A673 (cell line): Measurements from ENCODE around the gene CACNA2D4. TPM values are rescaled to one million over a fixed set of nuclear protein-coding genes. Genes with fewer than 3 reads are reported as not detected.

Source experiments
- BruUV-seq: library from RNA; stranded (reverse); fragments of 400-500 nt; replicated peaks from 2 replicates; lab custom pipeline; 2021; lab: Mats Ljungman, UMichigan
- CTCF ChIA-PET: fragments of 300-600 bp; sonication (Branson Sonifier 250); formaldehyde crosslinking; loops from one replicate; lab custom pipeline; 2022; ENCODE audit warnings: antibody characterized with exemption; lab: Charles Lee
- POLR2A ChIA-PET: fragments of 300-600 bp; sonication (Branson Sonifier 250); formaldehyde crosslinking; loops from one replicate; lab custom pipeline; 2022; ENCODE audit warnings: antibody characterized with exemption; ENCODE audit not compliant: low non-redundant PET; lab: Charles Lee
- DNase-seq: peaks from one replicate; pipeline ENCODE4 v3.0.0-alpha.2; 2015; ENCODE audit warnings: low spot score
- H3K27ac ChIP-seq: fragments of 200-600 bp; sonication (generic); 2 replicates; pipeline ENCODE4 v1.5.1; 2016; ENCODE audit warnings: mixed run types, low read depth, mild to moderate bottlenecking, mixed read lengths, antibody characterized with exemption, low read length; ENCODE audit not compliant: poor library complexity, severe bottlenecking
- H3K27me3 ChIP-seq: fragments of 200-600 bp; sonication (generic); replicated peaks from 2 replicates; pipeline ENCODE4 v1.6.1; 2017; ENCODE audit warnings: mixed run types, low read depth, mild to moderate bottlenecking, mixed read lengths, antibody characterized with exemption, low read length; ENCODE audit not compliant: insufficient read depth, poor library complexity
- H3K36me3 ChIP-seq: fragments of 200-600 bp; sonication (generic); 2 replicates; pipeline ENCODE4 v1.6.1; 2016; ENCODE audit warnings: mixed run types, mild to moderate bottlenecking, mixed read lengths, antibody characterized with exemption, low read length; ENCODE audit not compliant: insufficient read depth, poor library complexity, severe bottlenecking
- H3K4me1 ChIP-seq: fragments of 200-600 bp; sonication (generic); 2 replicates; pipeline ENCODE4 v1.6.1; 2017; ENCODE audit warnings: mixed run types, mild to moderate bottlenecking, mixed read lengths, antibody characterized with exemption, low read length; ENCODE audit not compliant: insufficient read depth, poor library complexity, severe bottlenecking
- H3K4me3 ChIP-seq: fragments of 200-600 bp; sonication (generic); 2 replicates; pipeline ENCODE4 v1.5.1; 2016; ENCODE audit warnings: low read depth, mixed run types, mild to moderate bottlenecking, mixed read lengths, low read length; ENCODE audit not compliant: poor library complexity, severe bottlenecking
- H3K9me3 ChIP-seq: fragments of 200-600 bp; sonication (generic); 2 replicates; pipeline ENCODE4 v1.6.1; 2016; ENCODE audit warnings: mixed run types, low read depth, mild to moderate bottlenecking, mixed read lengths, antibody characterized with exemption, low read length; ENCODE audit not compliant: poor library complexity, severe bottlenecking
- EZH2 ChIP-seq: fragments of 200-600 bp; sonication (generic); IDR thresholded peaks from 2 replicates; pipeline ENCODE4 v1.6.1; 2017; ENCODE audit warnings: borderline replicate concordance, low read depth, mild to moderate bottlenecking, mixed read lengths, antibody characterized with exemption, low read length; ENCODE audit not compliant: poor library complexity, severe bottlenecking
- intact Hi-C: fragments of 100-400 bp; cut with micrococcal nuclease; formaldehyde crosslinking; loops from one replicate; pipeline ENCODE4 v1.10.0; 2022; ENCODE audit not compliant: unreplicated experiment
- total RNA-seq: library from RNA; stranded (reverse); gene quantifications from 2 replicates; pipeline ENCODE4 v1.2.3, GENCODE V29; 2021
- TF ChIP-seq, protein P1 (sequence below): fragments of 300-800, 200-600 bp; sonication (generic); conservative IDR thresholded peaks from 2 replicates; pipeline ENCODE4 v1.5.1; 2017; ENCODE audit warnings: low read depth, mild to moderate bottlenecking, antibody characterized with exemption, low read length, moderate library complexity, mixed read lengths

CACNA2D4 gene
- total RNA-seq, 1 experiment from 2014 or later: 0.41 TPM

DNA sequence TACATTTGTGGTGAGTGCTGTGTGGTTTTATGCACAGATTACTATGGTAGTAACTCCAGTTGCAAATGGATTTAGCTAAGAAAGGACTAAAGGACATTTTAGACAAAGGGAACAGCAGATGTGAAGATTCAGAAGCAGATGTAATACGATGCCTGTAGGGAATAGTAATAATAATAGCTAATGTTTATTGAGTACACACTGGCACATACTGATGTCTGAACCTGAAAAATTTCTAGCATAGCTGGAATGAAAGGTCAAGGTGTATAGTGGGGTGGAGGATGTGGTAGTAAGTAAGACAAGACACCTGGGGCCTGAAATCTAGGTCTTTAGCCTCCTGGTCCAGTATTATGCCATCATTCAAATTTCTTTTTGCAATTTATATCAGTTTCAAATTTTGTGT, 152.3 kb downstream of the CACNA2D4 start:
- H3K27ac ChIP-seq: no peak overlapping the region
- H3K9me3 ChIP-seq: no peaks in the 10 kb centered on the region
- no peak overlapping the region for H3K4me3 ChIP-seq
- intact Hi-C loops: no loop called here
- TF ChIP-seq, protein P1, sequence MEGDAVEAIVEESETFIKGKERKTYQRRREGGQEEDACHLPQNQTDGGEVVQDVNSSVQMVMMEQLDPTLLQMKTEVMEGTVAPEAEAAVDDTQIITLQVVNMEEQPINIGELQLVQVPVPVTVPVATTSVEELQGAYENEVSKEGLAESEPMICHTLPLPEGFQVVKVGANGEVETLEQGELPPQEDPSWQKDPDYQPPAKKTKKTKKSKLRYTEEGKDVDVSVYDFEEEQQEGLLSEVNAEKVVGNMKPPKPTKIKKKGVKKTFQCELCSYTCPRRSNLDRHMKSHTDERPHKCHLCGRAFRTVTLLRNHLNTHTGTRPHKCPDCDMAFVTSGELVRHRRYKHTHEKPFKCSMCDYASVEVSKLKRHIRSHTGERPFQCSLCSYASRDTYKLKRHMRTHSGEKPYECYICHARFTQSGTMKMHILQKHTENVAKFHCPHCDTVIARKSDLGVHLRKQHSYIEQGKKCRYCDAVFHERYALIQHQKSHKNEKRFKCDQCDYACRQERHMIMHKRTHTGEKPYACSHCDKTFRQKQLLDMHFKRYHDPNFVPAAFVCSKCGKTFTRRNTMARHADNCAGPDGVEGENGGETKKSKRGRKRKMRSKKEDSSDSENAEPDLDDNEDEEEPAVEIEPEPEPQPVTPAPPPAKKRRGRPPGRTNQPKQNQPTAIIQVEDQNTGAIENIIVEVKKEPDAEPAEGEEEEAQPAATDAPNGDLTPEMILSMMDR: no peak
- TF ChIP-seq EZH2: no peak
- CTCF ChIA-PET: no interaction called here
- H3K27me3 ChIP-seq: no peaks in the 10 kb centered on the region
- POLR2A ChIA-PET: no interaction called here
- H3K36me3 ChIP-seq: no peaks in the 10 kb centered on the region
- BruUV-seq: no TSS peak
- no peak for DNase-seq
- H3K4me1 ChIP-seq: no peaks in the 10 kb centered on the region

DNA sequence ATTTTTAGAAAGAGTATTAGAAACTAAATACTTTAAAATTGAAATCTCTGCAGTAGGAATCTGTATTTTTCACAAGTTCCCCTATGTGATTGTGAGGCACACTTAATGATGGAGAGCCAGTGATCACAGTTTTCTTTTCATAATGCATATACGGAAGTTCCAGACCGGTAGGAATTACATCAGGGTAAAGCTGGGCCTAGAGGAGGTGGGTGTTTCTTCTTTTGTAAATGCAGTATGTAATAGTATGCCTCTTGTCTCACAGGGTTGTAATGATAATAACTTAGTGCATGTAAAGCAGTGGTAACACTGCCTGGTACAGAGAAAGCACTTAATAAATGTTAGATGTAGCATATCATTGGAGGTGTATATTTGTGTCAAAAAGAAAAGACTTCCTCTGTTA, 155.3 kb downstream of the CACNA2D4 start:
- no TSS peak for BruUV-seq

DNA sequence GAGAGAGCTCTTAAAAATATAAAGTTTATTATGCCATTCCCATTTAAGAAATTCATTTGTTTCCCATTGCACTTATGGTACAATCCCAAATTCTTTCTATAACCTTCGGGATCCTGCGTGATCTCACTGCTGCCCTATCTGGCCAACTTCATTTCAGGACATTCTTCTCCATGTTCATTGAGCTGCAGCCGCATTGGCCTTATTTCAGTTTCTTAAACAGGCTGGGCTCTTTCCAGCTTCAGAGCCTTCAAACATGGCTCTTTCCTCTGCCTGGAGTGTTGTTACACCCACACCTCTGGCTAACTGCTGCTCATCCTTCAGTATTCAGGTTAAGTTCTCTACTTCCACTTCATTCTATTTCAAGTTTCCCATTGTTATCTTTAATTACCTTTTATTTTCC, 156.6 kb downstream of the CACNA2D4 start:
- ChIA-PET POLR2A (no interaction called here), CTCF (no interaction called here)
- Histone ChIP-seq H3K4me3 (no peak overlapping the region), H3K36me3 (no peaks in the 10 kb centered on the region), H3K27ac (no peak overlapping the region), H3K4me1 (no peaks in the 10 kb centered on the region), H3K9me3 (no peaks in the 10 kb centered on the region), H3K27me3 (no peaks in the 10 kb centered on the region)
- intact Hi-C loops: no loop called here
- BruUV-seq: no TSS peak
- TF ChIP-seq, protein P1: no peak
- no peak for TF ChIP-seq EZH2
- no peak for DNase-seq

More for the DNA sequence above, 155.3 kb downstream of the CACNA2D4 start:
- Histone ChIP-seq H3K4me1 (no peaks in the 10 kb centered on the region), H3K27me3 (no peaks in the 10 kb centered on the region), H3K36me3 (no peaks in the 10 kb centered on the region), H3K9me3 (no peaks in the 10 kb centered on the region), H3K27ac (no peak overlapping the region), H3K4me3 (no peak overlapping the region)
- ChIA-PET CTCF (no interaction called here), POLR2A (no interaction called here)
- intact Hi-C loops: no loop called here
- DNase-seq: no peak
- TF ChIP-seq, protein P1: no peak
- no peak for TF ChIP-seq EZH2
